Superior temporal gyrus (tissue), 1 donor: ENCODE data around the gene SUZ12.
"Not testable (repeated sequence)": the region's sequence is repeated elsewhere in the genome, so short reads cannot be mapped to it uniquely, and the experiment has no call there.

Experiments
- DNase-seq: peaks from one replicate; pipeline ENCODE4 v3.0.0-alpha.2; 2016; ENCODE audit errors: extremely low spot score

The SUZ12 gene

DNA sequence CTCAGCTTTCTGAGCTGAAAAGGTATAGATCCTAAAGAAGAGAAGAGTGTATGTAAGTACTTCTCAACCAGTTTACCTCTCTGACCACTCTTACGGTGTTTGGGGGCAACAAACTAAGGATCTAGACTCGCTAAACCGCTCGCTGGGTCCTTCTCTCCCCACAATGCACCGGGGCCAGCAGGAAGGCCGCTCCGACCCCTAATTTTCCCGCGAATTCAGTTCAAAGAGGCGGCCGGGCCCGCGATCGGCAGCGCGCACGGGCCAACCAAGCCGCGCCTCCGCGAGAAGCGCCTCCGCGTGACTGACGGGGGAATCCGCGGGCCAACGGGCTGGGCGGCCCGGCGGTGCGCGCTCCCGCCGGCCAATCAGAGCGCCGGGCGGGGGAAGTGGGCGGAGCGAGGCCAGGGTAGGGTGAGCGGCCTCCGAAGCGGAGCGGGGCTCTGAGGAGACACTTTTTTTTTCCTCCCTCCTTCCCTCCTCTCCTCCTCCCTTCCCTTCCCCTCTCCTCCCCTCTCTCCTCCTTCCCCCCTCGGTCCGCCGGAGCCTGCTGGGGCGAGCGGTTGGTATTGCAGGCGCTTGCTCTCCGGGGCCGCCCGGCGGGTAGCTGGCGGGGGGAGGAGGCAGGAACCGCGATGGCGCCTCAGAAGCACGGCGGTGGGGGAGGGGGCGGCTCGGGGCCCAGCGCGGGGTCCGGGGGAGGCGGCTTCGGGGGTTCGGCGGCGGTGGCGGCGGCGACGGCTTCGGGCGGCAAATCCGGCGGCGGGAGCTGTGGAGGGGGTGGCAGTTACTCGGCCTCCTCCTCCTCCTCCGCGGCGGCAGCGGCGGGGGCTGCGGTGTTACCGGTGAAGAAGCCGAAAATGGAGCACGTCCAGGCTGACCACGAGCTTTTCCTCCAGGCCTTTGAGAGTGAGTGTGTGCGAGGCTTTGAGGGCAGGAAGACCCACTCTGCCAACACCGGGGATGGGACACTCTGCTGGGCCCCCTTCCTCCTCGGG lies at the start of gene SUZ12:
Gene SUZ12, plus strand, starts transcription at position 393 of the 995 bp plus-strand sequence. Its CDS starts 240 bp downstream, at position 633.
- peak; percentile 85 for DNase-seq

DNA sequence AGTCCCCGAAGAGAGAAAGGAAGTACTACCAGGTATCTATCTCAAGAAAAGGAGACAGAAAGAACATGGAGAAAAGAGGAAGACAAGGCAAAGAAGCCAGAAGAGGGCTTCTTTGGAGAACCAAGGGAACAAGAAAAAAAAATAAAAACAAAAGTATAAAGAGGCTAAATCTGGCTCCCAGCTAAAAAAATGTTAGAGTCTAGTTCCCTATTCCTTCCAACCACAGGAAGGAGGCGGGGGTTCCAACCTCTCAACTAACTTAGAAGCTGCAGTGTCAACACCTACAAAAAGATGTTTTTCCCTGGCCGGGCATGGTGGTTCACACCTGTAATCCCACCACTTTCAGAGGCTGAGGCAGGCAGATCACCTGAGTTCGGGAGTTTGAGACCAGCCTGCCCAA lies 48.7 kb upstream of the SUZ12 start:
- no peak for DNase-seq

DNA sequence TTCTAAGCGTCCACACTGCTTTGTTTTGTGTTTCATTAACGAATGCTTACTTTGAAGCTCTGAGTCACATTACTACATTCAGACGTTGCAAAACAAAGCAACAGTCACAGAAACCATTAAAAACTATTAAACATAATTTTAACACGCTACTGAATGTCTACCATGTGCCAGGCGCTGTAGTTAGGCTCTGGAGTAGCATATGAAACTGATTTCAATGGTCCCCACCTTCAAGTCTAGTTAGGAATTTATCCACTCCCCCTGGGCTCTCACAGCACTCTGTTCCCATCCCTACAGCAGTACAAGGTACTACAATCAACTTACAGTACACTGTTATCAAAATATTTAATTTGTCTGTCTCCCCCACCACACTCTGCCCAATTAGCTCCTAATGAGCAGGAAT lies 35.9 kb upstream of the SUZ12 start:
- no peak for DNase-seq

DNA sequence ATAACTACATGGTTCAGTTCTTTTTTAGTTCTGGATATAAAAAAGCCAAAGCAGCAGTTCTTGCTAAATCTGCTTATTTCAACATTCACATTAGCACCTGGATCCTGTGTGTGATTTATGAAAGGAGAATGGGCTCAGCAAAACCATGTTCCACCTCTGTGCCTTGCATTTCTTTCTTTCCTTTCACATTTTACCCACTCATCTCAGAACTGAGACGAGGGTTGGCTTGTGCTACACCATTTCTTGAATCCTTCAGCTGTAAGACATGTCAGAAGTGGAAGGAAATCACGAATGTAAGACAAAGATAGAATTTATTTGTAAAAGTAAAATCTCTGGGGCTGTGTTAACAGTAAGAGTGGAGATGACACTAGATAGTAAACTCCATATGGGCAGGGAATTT lies 34.1 kb upstream of the SUZ12 start:
- DNase-seq, result no peak

DNA sequence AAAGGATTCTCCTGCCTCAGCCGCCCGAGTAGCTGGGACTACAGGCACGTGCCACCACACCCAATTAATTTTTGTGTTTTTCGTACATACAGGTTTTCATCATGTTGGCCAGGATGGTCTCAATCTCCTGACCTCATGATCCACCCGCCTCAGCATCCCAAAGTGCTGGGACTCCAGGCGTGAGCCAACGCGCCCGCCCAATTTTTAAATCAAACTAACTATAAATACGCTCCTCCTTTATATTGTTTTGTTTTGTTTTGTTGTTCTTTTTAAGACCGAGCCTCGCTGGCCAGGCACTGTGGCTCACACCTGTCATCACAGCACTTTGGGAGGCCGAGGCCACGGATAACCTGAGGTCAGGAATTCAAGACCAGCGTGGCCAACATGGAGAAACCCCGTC lies 33.4 kb upstream of the SUZ12 start:
- no peak for DNase-seq

DNA sequence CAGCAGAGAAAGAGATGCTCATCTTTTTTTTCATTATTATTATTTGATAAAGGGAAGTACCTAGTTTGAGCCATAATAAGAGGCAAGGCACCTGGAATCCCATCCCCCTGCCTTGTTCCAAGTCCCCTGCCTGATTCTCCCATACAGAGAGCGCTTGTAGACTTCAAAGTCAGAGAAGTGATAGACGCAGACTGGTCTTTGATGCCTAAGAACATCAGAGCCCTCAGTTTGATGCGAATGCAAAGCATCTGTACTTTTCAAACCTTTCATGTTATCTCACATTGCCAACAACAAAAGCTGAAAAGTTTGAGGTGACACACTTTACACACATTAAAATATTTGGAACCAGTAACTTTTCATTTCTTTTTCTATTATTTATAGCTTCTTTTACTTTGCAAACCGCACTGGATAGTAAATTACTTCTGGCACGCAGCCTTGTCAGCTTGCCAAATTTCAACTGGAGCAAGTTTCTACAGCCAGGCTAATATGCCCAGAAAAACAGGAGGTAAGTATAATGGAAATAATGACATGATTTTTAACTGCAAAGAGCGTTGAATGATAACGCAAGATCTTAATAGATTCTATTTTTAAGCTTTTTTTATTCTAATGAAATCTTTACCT lies 29.4 kb upstream of the SUZ12 start:
- DNase-seq, result no peak

DNA sequence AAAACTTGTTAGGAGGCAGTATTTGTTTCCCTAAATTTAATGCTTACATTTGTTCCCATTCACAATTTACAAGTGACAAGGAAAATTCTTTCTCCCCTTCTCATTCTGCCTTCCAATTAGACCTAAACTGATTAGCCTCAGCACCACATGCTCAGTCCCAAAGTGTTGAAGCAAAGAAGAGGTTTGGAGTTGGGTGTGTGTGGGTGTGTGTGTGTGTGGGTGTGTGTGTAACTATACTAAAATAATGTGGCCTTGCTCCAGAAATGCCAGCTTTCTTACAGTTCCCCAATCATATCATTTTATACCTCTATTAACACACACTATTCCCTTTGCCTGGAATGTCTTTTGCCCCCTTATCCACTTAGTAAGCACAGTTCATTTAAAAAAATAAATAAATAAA lies 28.4 kb upstream of the SUZ12 start:
- DNase-seq, result no peak

DNA sequence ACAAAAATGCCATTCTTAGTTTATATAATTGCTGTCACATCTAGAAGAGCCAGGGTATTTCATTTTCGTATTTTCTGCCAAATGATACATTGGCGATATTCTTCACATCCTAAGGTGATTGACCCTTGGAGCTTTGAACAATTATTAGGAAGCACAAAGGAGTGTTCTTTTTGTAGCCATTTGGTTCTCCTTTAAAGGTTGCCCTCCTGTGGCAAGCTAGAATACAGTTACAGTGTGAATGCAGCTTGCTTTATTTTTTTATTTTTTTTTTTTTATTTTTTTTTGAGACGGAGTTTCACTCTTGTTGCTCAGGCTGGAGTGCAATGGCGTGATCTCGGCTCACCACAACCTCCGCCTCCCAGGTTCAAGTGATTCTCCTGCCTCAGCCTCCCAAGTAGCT lies 24.1 kb upstream of the SUZ12 start:
- not testable (repeated sequence) for DNase-seq

DNA sequence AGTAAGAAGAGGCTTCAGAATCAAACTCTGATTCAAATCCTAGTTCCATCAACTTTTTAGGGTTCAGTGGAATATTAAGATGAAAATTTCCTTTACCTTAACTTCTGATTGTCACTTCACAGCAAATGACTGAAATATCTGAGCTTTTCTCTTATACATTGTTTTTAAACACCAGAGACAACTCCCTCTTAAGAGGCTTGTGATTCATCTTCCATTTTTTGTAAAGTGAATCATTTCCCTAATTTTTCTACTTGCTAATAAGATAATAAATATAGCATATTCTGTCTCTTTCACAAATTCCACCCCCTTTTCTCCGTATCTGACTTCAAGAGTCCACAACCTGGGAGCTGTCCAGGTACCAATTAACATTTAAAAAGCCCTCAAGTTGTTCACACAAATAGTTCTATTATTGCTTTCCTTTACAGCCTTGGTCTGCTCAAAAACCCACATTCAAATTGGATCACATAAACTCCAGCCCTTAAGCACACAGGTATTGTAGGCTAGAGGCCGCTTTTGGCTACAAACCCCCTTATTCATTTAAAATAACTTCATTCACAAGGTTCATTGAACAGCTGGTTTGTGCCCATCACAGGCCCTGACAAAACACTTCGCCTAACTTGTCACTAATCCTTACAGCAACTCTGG lies 21.2 kb upstream of the SUZ12 start:
- DNase-seq, result no peak

DNA sequence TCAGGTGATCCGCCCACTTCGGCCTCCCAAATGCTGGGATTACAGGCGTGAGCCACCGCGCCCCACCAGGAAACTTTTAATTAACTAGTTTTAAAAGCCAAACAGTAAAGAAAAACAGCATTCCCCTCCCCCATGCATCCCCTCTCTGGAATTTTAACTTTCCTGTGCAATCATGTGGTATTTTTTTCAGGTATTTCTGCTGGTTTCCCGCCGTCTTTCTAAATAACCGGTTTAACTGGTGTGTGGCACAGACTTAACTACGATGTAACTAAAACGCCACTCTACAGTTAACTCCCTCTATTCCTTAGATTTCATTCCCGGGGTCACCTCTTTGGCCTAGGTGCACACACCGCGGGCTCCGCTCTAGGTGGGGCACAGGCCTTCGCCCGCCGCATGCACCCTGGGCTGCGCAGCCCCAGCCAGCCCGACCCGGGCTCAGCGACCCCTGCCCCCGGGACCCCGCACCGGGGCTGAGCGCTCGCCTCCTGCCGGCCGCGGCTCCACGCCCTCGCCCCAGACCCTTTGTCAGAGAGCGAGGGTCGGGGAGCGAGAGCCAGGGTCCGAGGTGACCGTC lies 20.2 kb upstream of the SUZ12 start:
- DNase-seq, result no peak

DNA sequence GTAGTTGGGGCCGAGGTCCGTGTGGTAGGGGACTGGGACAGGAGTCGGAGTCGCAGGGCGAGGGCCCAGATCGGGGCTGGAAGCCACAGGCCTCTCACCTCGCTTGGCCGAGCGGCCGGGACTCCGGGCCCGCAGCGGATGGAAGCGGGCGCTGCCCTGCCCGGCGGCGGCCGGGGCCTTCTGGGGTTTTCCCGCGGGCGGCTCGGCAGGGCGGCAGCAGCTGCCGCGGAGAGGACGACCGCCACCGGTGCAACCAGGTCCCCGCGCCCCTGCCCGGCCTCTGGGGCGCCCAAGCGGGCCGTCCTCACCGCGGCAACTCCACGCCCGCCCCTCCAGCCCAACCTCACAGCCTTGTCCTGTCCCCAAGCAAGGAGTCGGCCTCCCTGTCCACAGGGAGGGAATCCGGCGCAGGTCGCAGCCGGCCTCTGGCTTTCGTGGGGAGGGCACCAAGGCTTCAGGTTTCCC lies 19.7 kb upstream of the SUZ12 start:
- no peak for DNase-seq

DNA sequence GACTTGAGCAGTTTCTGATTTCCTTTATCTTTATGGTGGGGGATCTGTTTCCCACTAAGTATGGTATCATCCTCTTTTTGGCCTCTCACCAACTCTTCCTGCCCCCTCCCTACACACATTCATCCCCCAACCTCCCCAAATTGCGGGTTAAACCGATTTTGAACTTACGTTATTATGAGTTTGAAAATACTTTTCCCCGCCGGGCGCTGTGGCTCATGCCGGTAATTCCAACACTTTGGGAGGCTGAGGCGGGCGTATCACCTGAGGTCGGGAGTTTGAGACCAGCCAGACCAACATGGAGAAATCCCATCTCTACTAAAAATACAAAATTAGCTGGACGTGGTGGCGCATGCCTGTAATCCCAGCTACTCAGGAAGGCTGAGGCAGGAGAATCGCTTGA lies 19.1 kb upstream of the SUZ12 start:
- not testable (repeated sequence) for DNase-seq

DNA sequence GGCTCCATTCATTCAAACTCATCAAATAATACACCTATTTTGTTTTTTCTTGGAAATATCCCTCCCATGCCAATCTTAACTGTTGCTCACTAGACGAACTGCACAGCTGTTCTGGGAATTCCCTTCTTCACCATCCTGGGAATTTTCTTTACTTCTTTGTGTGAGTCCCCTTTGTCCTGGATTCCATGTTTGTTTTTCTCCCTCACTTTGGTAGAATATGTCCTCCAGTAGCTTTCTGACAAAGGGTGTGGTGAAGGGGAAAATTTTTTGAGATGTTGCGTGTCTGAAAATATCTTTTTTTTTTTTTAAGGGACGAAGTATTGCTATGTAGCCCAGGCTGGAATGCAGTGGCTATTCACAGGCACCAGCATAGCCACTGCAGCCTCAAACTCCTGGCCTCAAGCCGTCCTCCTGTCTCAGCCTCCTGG lies 18.1 kb upstream of the SUZ12 start:
- no peak for DNase-seq

DNA sequence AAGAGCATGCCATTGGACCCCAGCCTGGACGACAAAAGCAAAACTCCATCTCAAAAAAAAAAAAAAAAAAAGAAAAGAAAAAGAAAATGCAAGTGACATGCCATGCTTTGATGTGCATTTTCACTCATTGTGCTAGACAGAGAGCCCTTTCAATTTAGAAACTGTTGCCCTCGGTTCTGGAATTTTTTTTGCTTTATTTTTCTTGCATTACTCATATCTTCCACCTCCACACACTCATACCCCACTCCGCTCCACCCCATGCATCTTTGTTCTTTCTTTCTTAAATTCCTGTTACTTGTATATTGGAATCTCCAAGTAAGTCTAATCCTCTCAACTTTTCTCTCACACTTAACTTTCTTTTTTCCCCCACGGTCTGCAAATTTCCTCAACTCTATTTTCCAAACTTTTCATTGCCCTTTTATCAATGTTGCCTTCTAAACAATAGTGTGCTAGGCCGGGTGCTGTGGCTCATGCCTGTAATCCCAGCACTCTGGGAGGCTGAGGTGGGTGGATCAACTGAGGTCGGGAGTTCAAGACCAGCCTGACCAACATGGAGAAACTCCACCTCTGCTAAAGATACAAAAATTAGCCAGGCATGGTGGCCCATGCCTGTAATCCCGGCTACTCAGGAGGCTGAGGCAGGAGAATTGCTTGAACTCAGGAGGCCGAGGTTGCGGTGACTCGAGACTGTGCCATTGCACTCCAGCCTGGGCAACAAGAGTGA lies 16.8 kb upstream of the SUZ12 start:
- DNase-seq, result no peak

DNA sequence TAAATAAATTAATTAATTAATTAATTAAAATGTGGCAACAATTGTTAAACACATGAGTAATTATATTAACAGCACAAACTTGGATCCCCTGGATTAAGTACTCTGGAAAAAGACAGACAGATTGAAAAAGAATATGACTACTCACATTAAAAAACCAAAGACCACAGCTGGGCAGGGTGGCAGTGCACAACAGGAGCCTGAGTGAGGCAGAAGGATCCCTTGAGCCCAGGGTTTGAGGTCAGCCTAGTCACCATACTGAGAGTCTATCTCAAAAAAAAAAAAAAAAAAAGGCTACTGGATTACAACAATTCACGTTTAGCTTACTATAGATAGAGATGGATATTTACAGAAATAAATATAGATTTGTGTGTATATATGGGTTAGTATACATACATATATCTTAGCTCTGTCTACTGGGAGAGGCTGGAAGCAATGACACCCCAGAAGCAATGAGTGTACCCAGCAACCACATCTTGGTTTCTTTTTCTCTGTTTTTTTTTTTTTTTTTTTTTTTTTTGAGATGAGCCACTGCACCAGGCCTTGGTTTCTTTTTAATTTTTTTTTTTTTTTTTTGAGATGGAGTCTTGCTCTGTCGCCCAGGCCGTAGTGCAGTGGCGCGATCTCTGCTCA lies 10.6 kb upstream of the SUZ12 start:
- no peak for DNase-seq

DNA sequence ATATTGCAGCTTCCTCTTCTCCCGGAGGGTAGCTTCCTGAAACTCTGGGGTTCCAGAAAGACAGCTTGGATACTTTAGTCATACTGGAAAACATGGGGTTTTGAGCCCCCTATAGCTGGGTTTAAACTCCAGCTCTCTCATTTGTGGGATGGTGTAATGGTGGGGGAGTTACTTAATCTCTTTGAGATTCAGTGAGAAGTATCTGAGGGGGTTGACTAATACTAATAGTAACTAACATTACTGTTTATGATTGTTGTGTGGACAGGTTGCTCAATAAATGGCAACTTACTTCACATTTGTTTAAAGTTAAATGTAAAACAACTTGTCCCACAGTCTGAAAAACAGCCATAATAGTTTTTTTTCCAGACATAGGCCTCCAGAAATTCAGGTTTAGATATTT lies 5.1 kb upstream of the SUZ12 start:
- no peak for DNase-seq

DNA sequence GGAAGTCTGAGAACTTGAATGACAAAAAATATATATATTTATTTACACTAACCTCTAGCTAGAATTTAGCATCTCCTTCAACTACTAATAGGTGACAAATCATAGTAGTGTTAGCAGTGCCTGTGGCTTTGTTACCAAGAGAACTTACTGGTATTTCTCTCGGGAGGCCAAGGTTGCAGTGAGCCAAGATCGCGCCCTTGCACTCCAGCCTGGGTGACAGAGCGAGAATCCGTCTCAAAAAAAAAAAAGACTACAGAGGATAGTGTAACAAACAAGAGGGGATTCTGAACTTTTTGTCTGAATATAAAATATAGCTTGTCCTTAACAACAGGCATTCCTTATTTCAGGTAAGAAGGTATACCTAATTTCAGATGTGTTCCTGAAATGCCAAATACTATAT lies 1.3 kb upstream of the SUZ12 start:
- DNase-seq, result no peak

DNA sequence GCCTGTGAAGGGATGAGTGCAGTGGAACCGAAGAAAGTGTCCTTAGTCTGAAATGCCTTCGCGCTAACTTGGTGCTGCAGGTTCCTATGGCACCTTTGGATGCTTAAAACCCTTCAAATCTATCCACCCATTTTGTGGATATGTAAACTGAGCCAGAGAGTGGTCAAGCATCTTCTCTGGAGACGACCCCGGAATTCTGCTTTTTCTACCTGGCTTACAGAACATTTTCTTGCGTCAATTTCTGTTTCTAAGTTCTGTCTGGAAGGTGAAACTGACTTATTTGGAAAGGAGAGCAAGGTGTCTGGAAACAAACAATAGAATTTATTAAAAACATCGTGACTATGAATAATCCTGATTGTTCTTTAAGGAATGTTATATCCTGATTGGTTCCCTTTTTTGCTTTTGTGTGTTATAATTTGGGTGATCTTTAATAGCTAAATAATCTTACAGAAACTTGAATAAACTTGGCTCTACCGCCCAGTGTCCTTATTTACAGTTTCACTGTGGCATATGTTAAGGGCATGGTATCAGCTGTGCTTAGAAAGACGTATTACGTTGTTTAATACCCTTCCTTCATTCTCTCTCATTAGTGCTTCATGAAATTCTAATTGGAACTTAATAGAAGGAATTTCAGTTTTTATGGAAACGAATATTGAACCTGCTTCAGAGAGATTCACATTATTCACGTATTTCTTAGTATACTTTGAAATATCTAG lies 1.3 kb downstream of the SUZ12 start:
- DNase-seq, result not testable (repeated sequence)

DNA sequence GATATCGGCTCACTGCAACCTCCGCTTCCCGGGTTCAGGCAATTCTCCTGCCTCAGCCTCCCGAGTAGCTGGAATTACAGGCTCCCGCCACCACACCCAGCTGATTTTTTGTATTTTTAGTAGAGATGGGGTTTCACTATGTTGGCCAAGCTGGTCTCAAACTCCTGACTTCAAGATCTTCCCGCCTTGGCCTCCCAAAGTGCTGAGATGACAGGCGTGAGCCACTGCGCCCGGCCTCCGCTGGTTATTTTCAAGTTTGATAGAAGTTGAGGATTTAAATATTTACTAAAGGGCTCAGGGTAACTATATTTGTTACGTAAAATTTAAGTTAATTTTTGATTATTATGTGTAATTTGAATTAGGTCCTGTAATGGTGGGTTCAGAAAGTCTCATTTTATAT lies 5.1 kb downstream of the SUZ12 start:
- DNase-seq, result not testable (repeated sequence)

DNA sequence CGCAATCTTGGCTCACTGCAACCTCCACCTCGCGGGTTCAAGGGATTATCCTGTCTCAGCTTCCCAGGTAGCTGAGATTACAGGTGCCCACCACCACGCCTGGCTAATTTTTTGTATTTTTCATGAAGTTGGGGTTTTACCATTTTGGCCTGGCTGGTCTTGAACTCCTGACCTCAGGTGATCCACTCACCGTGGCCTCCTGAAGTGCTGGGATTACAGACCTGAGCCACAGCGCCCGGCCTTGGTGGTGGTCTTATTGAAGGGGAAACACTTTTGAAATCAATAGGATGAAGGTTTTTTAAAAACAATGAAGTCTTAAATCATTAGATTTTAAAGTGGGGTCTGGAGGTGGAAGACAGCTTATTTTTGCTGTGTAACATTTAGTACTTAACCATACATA lies 5.6 kb downstream of the SUZ12 start:
- DNase-seq, result not testable (repeated sequence)
